ENCODE measurements around the gene ITPR2.
A peak's percentile ranks its signal among the peaks of the same experiment; 100 is the strongest.

Gene ITPR2

GRCh38 chr12:26821212-26821701 is 11.7 kb downstream of the ITPR2 start:
- no peak for DNase-seq (ENCODE audit: low read depth)

DNA sequence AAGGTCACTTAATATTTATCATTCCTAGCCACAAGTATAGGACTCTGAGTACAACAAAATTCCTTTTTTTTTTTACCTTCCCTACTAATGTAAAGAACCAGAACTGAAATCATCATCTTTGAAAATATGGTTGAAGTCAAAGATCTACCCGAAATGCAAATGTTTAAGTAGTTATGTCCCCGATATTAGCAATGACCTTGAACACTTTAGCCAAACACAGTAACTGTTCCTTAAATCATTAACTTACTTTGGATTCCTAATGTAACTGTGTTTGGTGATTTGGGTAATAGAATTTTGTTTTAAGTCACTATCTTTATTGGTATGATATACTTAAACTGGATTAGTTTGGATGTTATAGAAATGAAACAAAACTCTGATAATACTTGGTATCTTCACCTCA is 14.4 kb downstream of the ITPR2 start:
- DNase-seq (ENCODE audit: low read depth) = no peak

DNA sequence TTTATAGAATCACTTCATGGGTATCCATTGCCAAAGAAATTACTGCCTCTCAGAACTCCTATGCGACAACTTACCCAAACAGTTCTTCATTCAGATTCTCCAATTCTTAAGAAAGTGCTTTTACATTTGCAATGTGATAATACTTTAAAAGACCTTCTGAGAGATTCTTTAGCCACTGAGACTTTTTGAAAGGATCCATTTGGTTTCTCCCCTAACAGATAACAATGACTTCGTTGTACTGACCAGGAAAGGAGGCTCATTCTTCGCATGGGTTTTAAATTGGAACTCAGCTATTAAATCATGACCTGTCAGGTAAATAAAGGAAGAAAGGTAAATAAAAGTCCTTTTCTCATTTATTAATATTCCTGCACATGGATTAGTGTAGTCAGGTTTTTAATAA is 14.8 kb downstream of the ITPR2 start:
- DNase-seq (ENCODE audit: low read depth) = no peak

DNA sequence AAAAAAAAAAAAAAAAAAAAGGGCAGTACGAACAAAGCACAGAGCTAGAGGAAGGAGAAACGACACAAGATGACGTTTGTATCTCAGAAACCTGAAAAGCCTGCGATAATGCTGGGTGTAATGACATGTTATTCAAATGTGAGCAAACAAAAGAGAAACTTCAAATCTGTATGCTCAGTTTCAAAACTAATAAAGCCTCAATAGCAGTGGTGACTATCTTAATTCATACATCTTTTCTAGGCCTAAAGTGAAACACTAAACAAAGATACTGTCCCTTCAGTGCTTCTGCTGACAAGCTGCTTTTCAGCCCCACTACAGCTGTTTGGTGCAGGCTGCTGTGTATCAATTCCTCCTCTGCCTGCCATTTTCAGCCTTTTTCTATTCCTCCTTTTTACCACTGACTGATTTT is 15.8 kb downstream of the ITPR2 start:
- no peak for DNase-seq (ENCODE audit: low read depth)

- no peak for DNase-seq (ENCODE audit: low read depth)
These were observed 19.2 kb downstream of the ITPR2 start for GRCh38 chr12:26813812-26814211.

GRCh38 chr12:26810330-26810729 is 22.7 kb downstream of the ITPR2 start:
- no peak for DNase-seq (ENCODE audit: low read depth)

- no peak for DNase-seq (ENCODE audit: low read depth)
These were observed 23.2 kb downstream of the ITPR2 start for GRCh38 chr12:26809611-26810285.

DNA sequence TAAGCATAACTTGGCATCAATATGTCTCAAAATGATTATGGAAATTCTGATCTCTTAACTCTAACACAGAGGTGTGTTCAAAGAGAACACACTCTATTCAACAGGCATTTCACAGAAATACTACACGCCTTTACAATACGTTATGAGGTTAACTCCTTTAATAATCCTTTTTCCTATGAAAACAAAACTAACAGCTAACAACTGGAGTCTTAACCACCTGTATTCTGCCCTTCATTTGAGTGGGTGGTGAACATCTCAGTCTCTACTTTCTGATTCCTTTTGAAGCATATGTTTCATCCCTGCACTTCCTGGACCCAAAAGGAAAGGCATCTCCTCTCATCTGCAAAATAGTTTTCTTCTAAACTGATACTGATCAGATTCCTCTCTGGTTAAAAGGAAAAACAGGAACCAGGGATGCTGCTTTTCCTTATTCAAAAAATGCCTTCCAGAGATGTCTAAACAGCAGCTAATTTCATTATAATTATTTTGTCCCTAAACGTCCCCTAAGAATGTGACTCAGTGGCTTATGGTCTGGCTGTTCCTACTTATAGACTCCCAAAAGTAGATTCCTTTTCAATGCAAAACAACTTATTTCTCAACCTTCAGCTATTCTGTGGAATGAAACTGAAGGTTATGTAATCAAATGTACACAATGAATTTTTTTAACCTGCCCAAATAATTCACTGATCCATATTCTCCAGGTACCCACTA is 24.1 kb downstream of the ITPR2 start:
- DNase-seq (ENCODE audit: low read depth) = no peak

DNA sequence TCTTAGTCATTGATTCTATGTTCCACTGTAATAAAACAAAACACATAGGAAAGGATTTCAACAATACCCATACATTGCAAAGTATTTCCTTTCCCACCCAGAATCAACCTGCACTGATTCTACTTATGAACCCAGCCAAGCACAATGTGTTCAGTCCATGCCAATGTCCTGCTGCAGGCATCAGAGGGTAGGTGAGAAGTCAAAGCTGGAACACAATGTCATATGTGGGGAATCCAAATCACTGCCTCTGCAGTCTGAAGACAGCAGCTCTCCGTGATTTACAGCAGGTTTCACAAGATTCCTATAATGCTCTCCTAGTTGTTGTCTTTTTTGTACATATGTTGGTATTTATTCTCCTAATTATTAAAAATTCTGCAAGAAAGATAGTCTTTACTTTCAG is 25.7 kb downstream of the ITPR2 start:
- no peak for DNase-seq (ENCODE audit: low read depth)

- DNase-seq (ENCODE audit: low read depth) = no peak
These were observed 26.4 kb downstream of the ITPR2 start for GRCh38 chr12:26806556-26806955.

GRCh38 chr12:26805401-26805971 is 27.5 kb downstream of the ITPR2 start:
- no peak for DNase-seq (ENCODE audit: low read depth)

GRCh38 chr12:26803552-26803951 is 29.4 kb downstream of the ITPR2 start:
- no peak for DNase-seq (ENCODE audit: low read depth)

GRCh38 chr12:26801486-26801885 is 31.5 kb downstream of the ITPR2 start:
- no peak for DNase-seq (ENCODE audit: low read depth)

GRCh38 chr12:26800858-26801257 is 32.1 kb downstream of the ITPR2 start:
- DNase-seq (ENCODE audit: low read depth) = no peak

DNA sequence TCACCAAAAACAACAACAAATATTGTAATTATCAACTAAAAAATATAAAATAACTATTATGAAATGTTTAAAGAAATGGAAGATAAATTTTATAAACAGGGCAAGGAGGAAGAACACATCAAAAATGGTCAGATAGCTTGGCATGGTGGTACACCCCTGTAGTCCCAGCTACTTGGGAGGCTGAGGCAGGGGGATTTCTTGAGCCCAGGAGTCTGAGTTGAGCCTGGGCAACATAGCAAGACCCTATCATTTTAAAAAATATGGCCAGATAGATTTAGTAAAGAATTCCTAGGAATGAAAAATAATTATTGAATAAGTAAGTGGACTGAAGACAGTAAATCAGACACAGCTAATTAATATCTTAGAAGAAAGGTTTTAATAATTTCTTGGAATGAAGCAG is 32.6 kb downstream of the ITPR2 start:
- DNase-seq (ENCODE audit: low read depth) = no peak

DNA sequence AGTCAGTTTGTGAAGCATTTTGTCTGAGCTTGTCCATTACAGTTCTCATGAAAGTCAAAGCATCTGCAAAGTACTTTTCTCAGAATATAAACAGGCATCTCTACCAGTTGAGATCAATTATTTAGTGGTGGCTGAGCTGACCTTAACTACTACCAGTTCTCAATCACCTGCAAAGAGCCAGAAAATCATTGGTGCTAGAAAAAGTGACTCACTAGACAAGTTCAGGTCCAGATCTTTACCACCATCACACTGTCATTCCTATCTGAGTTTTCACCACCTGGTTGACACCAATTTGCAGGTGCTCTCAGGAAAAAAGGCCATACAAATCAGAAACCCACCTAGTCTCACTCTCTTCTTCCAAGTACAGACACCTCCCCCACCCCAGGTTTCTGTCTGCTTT is 33.3 kb downstream of the ITPR2 start:
- no peak for DNase-seq (ENCODE audit: low read depth)

GRCh38 chr12:26798640-26799039 is 34.4 kb downstream of the ITPR2 start:
- no peak for DNase-seq (ENCODE audit: low read depth)

DNA sequence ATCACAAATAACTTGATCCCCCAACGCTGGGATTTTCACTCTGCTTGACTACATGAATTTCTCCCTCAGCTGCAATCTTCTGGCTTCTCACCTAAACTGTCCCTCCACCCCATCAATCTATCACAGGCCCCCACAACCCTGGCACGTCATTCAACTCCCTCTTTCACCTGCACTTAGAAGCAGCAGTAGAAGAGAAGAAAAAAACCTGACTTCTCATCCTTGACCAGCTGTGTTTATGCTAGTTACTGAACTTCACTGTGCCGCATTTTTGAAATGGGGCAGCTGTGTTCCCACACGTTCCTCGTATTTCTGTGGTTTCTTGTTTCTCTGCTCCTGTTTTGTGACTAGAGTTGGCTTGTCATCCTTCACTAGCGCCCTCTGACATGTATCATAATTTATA is 35.0 kb downstream of the ITPR2 start:
- DNase-seq (ENCODE audit: low read depth) = no peak

DNA sequence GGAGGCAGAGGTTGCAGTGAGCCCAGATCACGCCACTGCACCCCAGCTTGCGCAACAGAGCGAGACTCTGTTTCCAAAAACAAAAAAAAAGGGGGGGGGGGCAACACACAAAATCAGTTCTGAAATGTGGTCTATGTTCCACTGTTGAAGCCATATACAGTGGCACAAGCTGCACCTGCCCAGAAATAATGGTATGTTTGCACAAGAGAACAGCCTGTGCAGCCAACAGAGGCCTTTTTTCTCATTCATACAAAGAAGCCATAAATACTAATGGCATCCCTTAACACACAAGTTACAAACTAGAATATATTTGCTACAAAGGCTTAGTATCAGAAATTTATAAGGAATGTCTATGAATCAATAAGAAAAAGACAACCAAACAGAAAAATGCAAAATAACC is 37.1 kb downstream of the ITPR2 start:
- DNase-seq (ENCODE audit: low read depth) = no peak

DNA sequence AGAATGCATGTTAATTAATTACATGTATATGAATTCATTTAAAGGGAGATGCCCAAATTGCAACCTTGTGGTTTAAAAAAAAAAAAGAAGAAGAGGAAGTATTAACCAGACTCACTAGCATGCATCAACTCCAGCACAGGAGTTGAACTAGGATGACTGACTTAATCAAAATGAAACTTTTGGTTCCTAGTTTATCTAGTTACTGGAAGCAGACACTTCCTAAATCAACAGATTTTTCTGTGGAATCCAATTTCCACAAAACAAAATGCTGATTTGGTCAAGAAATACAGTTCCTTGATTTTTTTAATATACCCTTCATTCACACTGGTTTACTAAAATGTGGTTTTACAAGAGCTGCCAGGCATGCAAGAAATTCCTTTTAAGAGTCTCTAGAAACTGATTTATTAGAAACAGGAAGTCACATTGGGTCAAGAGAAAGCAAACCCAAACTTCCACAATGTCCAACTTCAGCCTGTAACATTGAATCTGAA is 41.6 kb downstream of the ITPR2 start:
- no peak for DNase-seq (ENCODE audit: low read depth)

GRCh38 chr12:26790645-26790994 is 42.4 kb downstream of the ITPR2 start:
- no peak for DNase-seq (ENCODE audit: low read depth)

DNA sequence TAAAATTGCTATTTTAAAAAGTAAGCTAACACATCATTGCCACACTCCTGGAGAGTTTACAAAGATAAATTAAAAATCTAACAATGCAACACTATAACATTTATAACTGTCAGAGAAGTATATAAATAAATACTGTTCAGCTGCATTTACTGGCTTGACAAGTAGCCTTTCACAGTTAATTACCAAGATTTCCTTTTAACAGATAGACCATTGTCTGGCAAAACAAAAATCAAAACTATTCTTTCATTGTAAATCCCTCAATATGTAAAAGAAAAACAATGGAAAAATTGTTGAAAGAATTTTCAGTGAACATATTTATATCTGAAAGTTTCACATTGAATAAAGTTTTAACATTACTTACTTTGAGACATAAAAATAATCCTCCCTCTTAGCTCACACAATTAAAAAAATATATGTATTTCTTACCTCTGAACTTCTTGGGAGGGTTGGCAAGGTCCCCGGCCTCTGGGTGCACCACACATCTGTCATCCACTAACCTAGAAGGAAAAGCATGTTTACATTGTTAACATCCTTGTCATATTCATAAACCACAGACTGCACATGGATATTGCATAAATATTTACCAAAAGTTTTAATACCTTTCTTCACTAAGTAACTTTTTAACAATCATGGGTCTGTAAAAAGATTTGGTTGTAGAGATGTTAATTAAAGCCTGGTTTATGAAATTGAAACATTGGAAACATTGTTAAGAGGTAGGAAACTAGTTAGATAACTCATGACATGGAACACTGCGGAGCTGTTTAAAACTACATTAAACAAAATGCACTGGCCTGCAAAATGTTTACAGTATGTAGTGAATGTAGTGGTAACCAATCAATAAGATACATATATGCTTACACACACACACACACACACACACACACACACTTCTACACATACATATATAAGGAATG is 43.0 kb downstream of the ITPR2 start:
- peak; percentile 57 for DNase-seq (ENCODE audit: low read depth)

Data from HS-5 (cell line).